ENCODE data around the gene AGBL3. TPM values are rescaled to one million over a fixed set of nuclear protein-coding genes. Genes with fewer than 3 reads are reported as not detected.

AGBL3 gene
- total RNA-seq, 1 experiment from 2014 or later, result 2.1 TPM

DNA sequence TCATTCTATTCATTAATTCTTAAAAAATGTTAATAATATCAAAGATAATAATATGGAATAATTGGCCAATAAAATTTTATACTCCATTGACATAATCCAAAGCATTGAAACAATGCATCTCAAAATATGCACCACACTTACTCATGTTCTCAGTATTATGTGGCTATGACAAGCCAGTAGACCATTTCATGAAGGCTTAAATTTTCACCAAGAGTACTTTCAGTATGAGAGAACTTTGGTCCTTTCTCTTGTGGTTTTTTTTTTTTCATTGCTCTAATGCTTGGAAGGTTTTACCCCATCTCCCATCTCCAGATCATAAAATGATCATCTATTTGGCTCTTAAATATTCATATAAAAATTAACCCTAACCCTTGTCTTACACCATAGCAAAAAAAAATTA, 116.1 kb downstream of the AGBL3 start (continued):
- TF ChIP-seq, protein P1, sequence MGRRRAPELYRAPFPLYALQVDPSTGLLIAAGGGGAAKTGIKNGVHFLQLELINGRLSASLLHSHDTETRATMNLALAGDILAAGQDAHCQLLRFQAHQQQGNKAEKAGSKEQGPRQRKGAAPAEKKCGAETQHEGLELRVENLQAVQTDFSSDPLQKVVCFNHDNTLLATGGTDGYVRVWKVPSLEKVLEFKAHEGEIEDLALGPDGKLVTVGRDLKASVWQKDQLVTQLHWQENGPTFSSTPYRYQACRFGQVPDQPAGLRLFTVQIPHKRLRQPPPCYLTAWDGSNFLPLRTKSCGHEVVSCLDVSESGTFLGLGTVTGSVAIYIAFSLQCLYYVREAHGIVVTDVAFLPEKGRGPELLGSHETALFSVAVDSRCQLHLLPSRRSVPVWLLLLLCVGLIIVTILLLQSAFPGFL (CRISPR knock-in tag; IDR thresholded peaks at IDR 0.05; ENCODE audit: borderline replicate concordance), result no peak
- TF ChIP-seq KAT7 (CRISPR knock-in tag; IDR thresholded peaks at IDR 0.05; ENCODE audit: borderline replicate concordance) (no peak), ZNF232 (CRISPR knock-in tag; IDR thresholded peaks at IDR 0.05) (no peak), NR1H2 (CRISPR knock-in tag; IDR thresholded peaks at IDR 0.05) (no peak), SMAD4 (CRISPR knock-in tag; IDR thresholded peaks at IDR 0.05) (no peak), ZNF317 (CRISPR knock-in tag; IDR thresholded peaks at IDR 0.05; ENCODE audit: borderline replicate concordance, low read depth) (no peak), ZNF263 (CRISPR knock-in tag; IDR thresholded peaks at IDR 0.05; ENCODE audit: low read depth) (no peak)
- TF ChIP-seq, protein P2, sequence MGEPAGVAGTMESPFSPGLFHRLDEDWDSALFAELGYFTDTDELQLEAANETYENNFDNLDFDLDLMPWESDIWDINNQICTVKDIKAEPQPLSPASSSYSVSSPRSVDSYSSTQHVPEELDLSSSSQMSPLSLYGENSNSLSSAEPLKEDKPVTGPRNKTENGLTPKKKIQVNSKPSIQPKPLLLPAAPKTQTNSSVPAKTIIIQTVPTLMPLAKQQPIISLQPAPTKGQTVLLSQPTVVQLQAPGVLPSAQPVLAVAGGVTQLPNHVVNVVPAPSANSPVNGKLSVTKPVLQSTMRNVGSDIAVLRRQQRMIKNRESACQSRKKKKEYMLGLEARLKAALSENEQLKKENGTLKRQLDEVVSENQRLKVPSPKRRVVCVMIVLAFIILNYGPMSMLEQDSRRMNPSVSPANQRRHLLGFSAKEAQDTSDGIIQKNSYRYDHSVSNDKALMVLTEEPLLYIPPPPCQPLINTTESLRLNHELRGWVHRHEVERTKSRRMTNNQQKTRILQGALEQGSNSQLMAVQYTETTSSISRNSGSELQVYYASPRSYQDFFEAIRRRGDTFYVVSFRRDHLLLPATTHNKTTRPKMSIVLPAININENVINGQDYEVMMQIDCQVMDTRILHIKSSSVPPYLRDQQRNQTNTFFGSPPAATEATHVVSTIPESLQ (CRISPR knock-in tag; IDR thresholded peaks at IDR 0.05), result no peak
- TF ChIP-seq, protein P3, sequence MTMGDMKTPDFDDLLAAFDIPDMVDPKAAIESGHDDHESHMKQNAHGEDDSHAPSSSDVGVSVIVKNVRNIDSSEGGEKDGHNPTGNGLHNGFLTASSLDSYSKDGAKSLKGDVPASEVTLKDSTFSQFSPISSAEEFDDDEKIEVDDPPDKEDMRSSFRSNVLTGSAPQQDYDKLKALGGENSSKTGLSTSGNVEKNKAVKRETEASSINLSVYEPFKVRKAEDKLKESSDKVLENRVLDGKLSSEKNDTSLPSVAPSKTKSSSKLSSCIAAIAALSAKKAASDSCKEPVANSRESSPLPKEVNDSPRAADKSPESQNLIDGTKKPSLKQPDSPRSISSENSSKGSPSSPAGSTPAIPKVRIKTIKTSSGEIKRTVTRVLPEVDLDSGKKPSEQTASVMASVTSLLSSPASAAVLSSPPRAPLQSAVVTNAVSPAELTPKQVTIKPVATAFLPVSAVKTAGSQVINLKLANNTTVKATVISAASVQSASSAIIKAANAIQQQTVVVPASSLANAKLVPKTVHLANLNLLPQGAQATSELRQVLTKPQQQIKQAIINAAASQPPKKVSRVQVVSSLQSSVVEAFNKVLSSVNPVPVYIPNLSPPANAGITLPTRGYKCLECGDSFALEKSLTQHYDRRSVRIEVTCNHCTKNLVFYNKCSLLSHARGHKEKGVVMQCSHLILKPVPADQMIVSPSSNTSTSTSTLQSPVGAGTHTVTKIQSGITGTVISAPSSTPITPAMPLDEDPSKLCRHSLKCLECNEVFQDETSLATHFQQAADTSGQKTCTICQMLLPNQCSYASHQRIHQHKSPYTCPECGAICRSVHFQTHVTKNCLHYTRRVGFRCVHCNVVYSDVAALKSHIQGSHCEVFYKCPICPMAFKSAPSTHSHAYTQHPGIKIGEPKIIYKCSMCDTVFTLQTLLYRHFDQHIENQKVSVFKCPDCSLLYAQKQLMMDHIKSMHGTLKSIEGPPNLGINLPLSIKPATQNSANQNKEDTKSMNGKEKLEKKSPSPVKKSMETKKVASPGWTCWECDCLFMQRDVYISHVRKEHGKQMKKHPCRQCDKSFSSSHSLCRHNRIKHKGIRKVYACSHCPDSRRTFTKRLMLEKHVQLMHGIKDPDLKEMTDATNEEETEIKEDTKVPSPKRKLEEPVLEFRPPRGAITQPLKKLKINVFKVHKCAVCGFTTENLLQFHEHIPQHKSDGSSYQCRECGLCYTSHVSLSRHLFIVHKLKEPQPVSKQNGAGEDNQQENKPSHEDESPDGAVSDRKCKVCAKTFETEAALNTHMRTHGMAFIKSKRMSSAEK (CRISPR knock-in tag; IDR thresholded peaks at IDR 0.05; ENCODE audit: borderline replicate concordance), result no peak
- TF ChIP-seq, protein P4, sequence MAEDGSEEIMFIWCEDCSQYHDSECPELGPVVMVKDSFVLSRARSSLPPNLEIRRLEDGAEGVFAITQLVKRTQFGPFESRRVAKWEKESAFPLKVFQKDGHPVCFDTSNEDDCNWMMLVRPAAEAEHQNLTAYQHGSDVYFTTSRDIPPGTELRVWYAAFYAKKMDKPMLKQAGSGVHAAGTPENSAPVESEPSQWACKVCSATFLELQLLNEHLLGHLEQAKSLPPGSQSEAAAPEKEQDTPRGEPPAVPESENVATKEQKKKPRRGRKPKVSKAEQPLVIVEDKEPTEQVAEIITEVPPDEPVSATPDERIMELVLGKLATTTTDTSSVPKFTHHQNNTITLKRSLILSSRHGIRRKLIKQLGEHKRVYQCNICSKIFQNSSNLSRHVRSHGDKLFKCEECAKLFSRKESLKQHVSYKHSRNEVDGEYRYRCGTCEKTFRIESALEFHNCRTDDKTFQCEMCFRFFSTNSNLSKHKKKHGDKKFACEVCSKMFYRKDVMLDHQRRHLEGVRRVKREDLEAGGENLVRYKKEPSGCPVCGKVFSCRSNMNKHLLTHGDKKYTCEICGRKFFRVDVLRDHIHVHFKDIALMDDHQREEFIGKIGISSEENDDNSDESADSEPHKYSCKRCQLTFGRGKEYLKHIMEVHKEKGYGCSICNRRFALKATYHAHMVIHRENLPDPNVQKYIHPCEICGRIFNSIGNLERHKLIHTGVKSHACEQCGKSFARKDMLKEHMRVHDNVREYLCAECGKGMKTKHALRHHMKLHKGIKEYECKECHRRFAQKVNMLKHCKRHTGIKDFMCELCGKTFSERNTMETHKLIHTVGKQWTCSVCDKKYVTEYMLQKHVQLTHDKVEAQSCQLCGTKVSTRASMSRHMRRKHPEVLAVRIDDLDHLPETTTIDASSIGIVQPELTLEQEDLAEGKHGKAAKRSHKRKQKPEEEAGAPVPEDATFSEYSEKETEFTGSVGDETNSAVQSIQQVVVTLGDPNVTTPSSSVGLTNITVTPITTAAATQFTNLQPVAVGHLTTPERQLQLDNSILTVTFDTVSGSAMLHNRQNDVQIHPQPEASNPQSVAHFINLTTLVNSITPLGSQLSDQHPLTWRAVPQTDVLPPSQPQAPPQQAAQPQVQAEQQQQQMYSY (CRISPR knock-in tag; IDR thresholded peaks at IDR 0.05), result no peak

DNA sequence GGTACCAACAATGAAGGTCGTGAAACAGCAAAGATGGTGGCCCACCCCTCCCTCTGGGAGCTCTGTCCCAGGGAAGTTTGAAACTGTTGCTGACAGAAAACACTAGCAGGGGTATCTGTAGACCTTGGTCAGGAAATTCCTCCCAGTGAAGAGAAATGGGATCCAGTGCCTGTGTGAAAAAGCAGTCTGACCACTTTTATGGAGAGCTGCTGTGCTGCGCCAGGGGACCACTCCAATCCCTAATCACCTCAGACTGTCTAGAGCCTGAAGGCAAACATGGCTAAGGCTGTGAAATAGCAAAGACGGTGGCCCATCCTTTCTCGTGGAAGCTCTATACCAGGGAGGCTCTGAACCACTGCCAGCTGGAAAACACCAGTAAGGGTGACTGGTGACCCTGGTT, 123.3 kb downstream of the AGBL3 start:
- ChIA-PET CTCF (interaction anchor here (0.9 to 1.5 kb wide), 3 partner anchors 54 to 123 kb away, joined by 3 to 5 read pairs (median 3); partner anchors contain the start of gene AGBL3), POLR2A (no interaction called here)
- ATAC-seq, result peak; percentile 38; the same call in 1 of the 2 replicates
- no peaks in the 10 kb centered on the region for H3K27me3 Mint-ChIP-seq (ENCODE audit: low read depth)
- H3K36me3 Mint-ChIP-seq, result no peaks in the 10 kb centered on the region
- H3K4me3 Mint-ChIP-seq, result no peak overlapping the region
- no peak overlapping the region for H3K27ac Mint-ChIP-seq
- no peaks in the 10 kb centered on the region for H3K4me1 Mint-ChIP-seq
- H3K9me3 Mint-ChIP-seq, result peaks cover 8% of the 10 kb centered on the region
- DNase-seq (ENCODE audit: low spot score), result no peak
- TF ChIP-seq, protein P5, sequence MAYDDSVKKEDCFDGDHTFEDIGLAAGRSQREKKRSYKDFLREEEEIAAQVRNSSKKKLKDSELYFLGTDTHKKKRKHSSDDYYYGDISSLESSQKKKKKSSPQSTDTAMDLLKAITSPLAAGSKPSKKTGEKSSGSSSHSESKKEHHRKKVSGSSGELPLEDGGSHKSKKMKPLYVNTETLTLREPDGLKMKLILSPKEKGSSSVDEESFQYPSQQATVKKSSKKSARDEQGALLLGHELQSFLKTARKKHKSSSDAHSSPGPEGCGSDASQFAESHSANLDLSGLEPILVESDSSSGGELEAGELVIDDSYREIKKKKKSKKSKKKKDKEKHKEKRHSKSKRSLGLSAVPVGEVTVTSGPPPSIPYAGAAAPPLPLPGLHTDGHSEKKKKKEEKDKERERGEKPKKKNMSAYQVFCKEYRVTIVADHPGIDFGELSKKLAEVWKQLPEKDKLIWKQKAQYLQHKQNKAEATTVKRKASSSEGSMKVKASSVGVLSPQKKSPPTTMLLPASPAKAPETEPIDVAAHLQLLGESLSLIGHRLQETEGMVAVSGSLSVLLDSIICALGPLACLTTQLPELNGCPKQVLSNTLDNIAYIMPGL (CRISPR knock-in tag; IDR thresholded peaks at IDR 0.05), result no peak
- TF ChIP-seq GTF2I (CRISPR knock-in tag; conservative IDR thresholded peaks at IDR 0.05) (no peak), PRRX2 (CRISPR knock-in tag; IDR thresholded peaks at IDR 0.05) (no peak), ZNF671 (CRISPR knock-in tag; IDR thresholded peaks at IDR 0.05) (no peak), CREB1 (CRISPR knock-in tag; IDR thresholded peaks at IDR 0.05) (no peak), ESRRA (CRISPR knock-in tag; IDR thresholded peaks at IDR 0.05; ENCODE audit: borderline replicate concordance) (no peak), TEAD4 (CRISPR knock-in tag; IDR thresholded peaks at IDR 0.05) (no peak), ZNF219 (CRISPR knock-in tag; IDR thresholded peaks at IDR 0.05; ENCODE audit: borderline replicate concordance) (no peak), SMAD4 (CRISPR knock-in tag; IDR thresholded peaks at IDR 0.05) (no peak)
- TF ChIP-seq, protein P6, sequence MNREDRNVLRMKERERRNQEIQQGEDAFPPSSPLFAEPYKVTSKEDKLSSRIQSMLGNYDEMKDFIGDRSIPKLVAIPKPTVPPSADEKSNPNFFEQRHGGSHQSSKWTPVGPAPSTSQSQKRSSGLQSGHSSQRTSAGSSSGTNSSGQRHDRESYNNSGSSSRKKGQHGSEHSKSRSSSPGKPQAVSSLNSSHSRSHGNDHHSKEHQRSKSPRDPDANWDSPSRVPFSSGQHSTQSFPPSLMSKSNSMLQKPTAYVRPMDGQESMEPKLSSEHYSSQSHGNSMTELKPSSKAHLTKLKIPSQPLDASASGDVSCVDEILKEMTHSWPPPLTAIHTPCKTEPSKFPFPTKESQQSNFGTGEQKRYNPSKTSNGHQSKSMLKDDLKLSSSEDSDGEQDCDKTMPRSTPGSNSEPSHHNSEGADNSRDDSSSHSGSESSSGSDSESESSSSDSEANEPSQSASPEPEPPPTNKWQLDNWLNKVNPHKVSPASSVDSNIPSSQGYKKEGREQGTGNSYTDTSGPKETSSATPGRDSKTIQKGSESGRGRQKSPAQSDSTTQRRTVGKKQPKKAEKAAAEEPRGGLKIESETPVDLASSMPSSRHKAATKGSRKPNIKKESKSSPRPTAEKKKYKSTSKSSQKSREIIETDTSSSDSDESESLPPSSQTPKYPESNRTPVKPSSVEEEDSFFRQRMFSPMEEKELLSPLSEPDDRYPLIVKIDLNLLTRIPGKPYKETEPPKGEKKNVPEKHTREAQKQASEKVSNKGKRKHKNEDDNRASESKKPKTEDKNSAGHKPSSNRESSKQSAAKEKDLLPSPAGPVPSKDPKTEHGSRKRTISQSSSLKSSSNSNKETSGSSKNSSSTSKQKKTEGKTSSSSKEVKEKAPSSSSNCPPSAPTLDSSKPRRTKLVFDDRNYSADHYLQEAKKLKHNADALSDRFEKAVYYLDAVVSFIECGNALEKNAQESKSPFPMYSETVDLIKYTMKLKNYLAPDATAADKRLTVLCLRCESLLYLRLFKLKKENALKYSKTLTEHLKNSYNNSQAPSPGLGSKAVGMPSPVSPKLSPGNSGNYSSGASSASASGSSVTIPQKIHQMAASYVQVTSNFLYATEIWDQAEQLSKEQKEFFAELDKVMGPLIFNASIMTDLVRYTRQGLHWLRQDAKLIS (CRISPR knock-in tag; IDR thresholded peaks at IDR 0.05; ENCODE audit: borderline replicate concordance), result no peak

Data from WTC11 (cell line).